ENCODE measurements around the gene ENPP4. TPM values are rescaled to one million over a fixed set of nuclear protein-coding genes. Genes with fewer than 3 reads are reported as not detected.
"Not testable (repeated sequence)": the region's sequence is repeated elsewhere in the genome, so short reads cannot be mapped to it uniquely, and the experiment has no call there.

Gene ENPP4
- total RNA-seq, 1 donor = 0.99 TPM

GRCh38 chr6:46144270-46144669 lies 14.5 kb downstream of the ENPP4 start:
- no peak for TF ChIP-seq CTCF (IDR thresholded peaks at IDR 0.05; ENCODE audit: insufficient read depth, low read length)
- no peak for DNase-seq (ENCODE audit: low read depth)
- H3K4me3 ChIP-seq (ENCODE audit: low read depth, low read length) = no peak overlapping the region

GRCh38 chr6:46149066-46149465 lies 19.3 kb downstream of the ENPP4 start:
- DNase-seq (ENCODE audit: low read depth) = not testable (repeated sequence)

DNA sequence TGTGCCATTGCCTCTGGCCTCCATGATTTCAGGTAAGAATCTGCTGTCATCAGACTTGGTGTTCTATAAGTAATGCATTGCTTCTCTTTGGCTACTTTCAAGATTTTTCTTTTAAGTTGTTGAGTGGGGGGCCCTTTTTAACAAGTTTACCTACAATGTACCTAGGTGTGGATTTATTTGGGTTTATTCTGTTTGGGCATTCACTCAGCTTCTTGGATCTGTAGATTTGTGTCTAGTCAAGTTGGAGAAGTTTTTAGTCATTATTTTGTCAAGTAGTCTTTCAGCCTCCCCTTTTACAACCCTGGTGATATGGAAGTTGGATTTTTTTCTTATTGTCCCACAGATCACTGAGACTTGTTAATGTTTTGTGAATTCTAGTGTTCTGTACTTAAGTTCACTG lies 26.9 kb downstream of the ENPP4 start:
- DNase-seq (ENCODE audit: low read depth) = no peak
- no peak for TF ChIP-seq CTCF (IDR thresholded peaks at IDR 0.05; ENCODE audit: insufficient read depth, low read length)

More at GRCh38 chr6:46149066-46149465, 19.3 kb downstream of the ENPP4 start:
- not testable (repeated sequence) for H3K4me3 ChIP-seq (ENCODE audit: low read depth, low read length)

GRCh38 chr6:46159229-46159628 lies 29.4 kb downstream of the ENPP4 start:
- no peak for DNase-seq (ENCODE audit: low read depth)
- no peak overlapping the region for H3K4me3 ChIP-seq (ENCODE audit: low read depth, low read length)
- no peak for TF ChIP-seq CTCF (IDR thresholded peaks at IDR 0.05; ENCODE audit: insufficient read depth, low read length)

More for the DNA sequence above, 26.9 kb downstream of the ENPP4 start:
- H3K4me3 ChIP-seq (ENCODE audit: low read depth, low read length) = no peak overlapping the region

GRCh38 chr6:46160102-46160501 lies 30.3 kb downstream of the ENPP4 start:
- DNase-seq (ENCODE audit: low read depth) = no peak
- H3K4me3 ChIP-seq (ENCODE audit: low read depth, low read length) = no peak overlapping the region
- TF ChIP-seq CTCF (IDR thresholded peaks at IDR 0.05; ENCODE audit: insufficient read depth, low read length) = no peak

GRCh38 chr6:46170357-46171289 lies 40.8 kb downstream of the ENPP4 start, which contains the start of gene ENPP5:
ENPP5 (minus strand) TSS chr6:46170980; CDS start chr6:46168262, 2,718 bp downstream.
- DNase-seq (ENCODE audit: low read depth) = no peak
- H3K4me3 ChIP-seq (ENCODE audit: low read depth, low read length) = peak within 1 kb of the TSS; percentile 53
- TF ChIP-seq CTCF (IDR thresholded peaks at IDR 0.05; ENCODE audit: insufficient read depth, low read length) = no peak

- no peak overlapping the region for H3K4me3 ChIP-seq (ENCODE audit: low read depth, low read length)
- DNase-seq (ENCODE audit: low read depth) = no peak
- no peak for TF ChIP-seq CTCF (IDR thresholded peaks at IDR 0.05; ENCODE audit: insufficient read depth, low read length)
Measured at GRCh38 chr6:46172176-46172575, 42.4 kb downstream of the ENPP4 start.

All from fibroblast of the aortic adventitia (primary cell).